Thoracic aorta (tissue), 2 donors: ENCODE results near the gene CDSN. TPM values are rescaled to one million over a fixed set of nuclear protein-coding genes. Genes with fewer than 3 reads are reported as not detected.

Experiments
- ATAC-seq: fragments of 150-250 bp; one replicate; pipeline ENCODE4 v1.8.0; 2017; ENCODE audit warnings: low read depth; ENCODE audit not compliant: insufficient number of reproducible peaks, low FRiP score
- DNase-seq: peaks from one replicate; pipeline ENCODE4 v3.0.0-alpha.2; 2020; ENCODE audit warnings: low spot score
- H3K27ac ChIP-seq, 2 donors: fragments of 200-600 bp; sonication (generic); 1 replicate in 1 of 2; 2 replicates in 1 of 2; pipeline ENCODE4 v1.5.1; 2016; ENCODE audit warnings: mild to moderate bottlenecking in 2 of 2, moderate library complexity in 2 of 2
- H3K27me3 ChIP-seq: fragments of 200-600 bp; sonication (generic); replicated peaks from 2 replicates; pipeline ENCODE4 v1.6.0; 2016; ENCODE audit warnings: mild to moderate bottlenecking; ENCODE audit not compliant: insufficient read depth
- H3K36me3 ChIP-seq: fragments of 200-600 bp; sonication (generic); one replicate; pipeline ENCODE4 v1.5.1; 2016
- H3K4me1 ChIP-seq, 2 donors: fragments of 200-600 bp; sonication (generic); 1 replicate in 1 of 2; 2 replicates in 1 of 2; pipeline versions ENCODE4 v1.5.1 to v1.6.0; 2016; ENCODE audit warnings: low read depth in 2 of 2, mild to moderate bottlenecking in 1 of 2; ENCODE audit not compliant: control insufficient read depth in 1 of 2
- H3K4me3 ChIP-seq: fragments of 200-600 bp; sonication (generic); 2 replicates; pipeline ENCODE4 v1.5.1; 2016; ENCODE audit warnings: mild to moderate bottlenecking
- H3K9me3 ChIP-seq: fragments of 200-600 bp; sonication (generic); 2 replicates; pipeline ENCODE4 v1.5.1; 2016
- CTCF ChIP-seq: fragments of 200-600 bp; sonication (generic); IDR thresholded peaks from one replicate; pipeline ENCODE4 v1.5.1; 2019; ENCODE audit warnings: antibody characterized with exemption
- total RNA-seq, 2 donors: library from RNA; depleted of rRNA; stranded (reverse); fragments of >200 nt; gene quantifications; one replicate each; pipeline versions ENCODE4 v1.1.0 to v1.2.3, GENCODE V29; 2016

CDSN gene
- total RNA-seq, 2 donors from 2014 or later = 0.28 to 1.6 TPM

- Histone ChIP-seq H3K27ac (no peak overlapping the region), H3K27me3 (no peaks in the 10 kb centered on the region), H3K9me3 (no peaks in the 10 kb centered on the region), H3K4me3 (no peak overlapping the region), H3K4me1 (peaks cover 0 to 3% of the 10 kb centered on the region in 2 donors), H3K36me3 (no peaks in the 10 kb centered on the region)
- TF ChIP-seq CTCF = no peak
- no peak for DNase-seq
- no peak for ATAC-seq
Observed at GRCh38 chr6:31132806-31133205, 12.6 kb upstream of the CDSN start.

DNA sequence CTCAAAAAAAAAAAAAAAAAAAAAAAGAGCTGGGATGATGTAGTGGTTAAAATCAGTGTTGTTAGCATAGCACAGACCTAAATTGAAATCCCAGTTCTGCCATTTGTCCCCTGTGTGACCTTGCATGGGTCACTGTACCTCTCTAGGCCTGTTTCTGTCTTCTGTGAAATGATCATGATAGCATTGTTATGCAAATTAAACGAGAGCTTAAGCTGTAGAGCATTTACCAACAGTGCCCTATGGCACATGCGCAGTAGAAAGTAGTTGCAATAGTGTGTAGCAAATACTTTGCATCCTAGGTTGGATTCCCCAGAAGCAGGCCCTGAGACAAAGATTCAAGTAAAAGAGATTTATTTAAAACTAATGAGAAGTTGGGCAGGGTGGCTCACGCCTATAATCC, 11.3 kb upstream of the CDSN start:
- Histone ChIP-seq H3K9me3 (no peaks in the 10 kb centered on the region), H3K36me3 (no peaks in the 10 kb centered on the region), H3K27me3 (no peaks in the 10 kb centered on the region), H3K4me3 (no peak overlapping the region), H3K4me1 (no peaks in the 10 kb centered on the region), H3K27ac (no peak overlapping the region)
- DNase-seq (no peak), ATAC-seq (no peak)
- TF ChIP-seq CTCF = no peak

- ATAC-seq (no peak), DNase-seq (no peak)
- no peaks in the 10 kb centered on the region for H3K9me3 ChIP-seq
- TF ChIP-seq CTCF = no peak
- H3K4me1 ChIP-seq = no peaks in the 10 kb centered on the region
- H3K36me3 ChIP-seq = no peaks in the 10 kb centered on the region
- H3K4me3 ChIP-seq = no peak overlapping the region
- no peak overlapping the region for H3K27ac ChIP-seq
- H3K27me3 ChIP-seq = no peaks in the 10 kb centered on the region
Observed at GRCh38 chr6:31130751-31131150, 10.5 kb upstream of the CDSN start.

GRCh38 chr6:31129130-31129529, 8.9 kb upstream of the CDSN start:
- no peak for TF ChIP-seq CTCF

GRCh38 chr6:31128093-31128676, 7.9 kb upstream of the CDSN start:
- H3K4me3 ChIP-seq = no peak overlapping the region
- no peak overlapping the region for H3K27ac ChIP-seq
- H3K9me3 ChIP-seq = no peaks in the 10 kb centered on the region
- H3K36me3 ChIP-seq = no peaks in the 10 kb centered on the region
- DNase-seq = no peak
- peaks cover 1 to 6% of the 10 kb centered on the region in 2 donors for H3K4me1 ChIP-seq
- no peaks in the 10 kb centered on the region for H3K27me3 ChIP-seq
- peak; percentile 90 for TF ChIP-seq CTCF
- no peak for ATAC-seq

More at GRCh38 chr6:31129130-31129529, 8.9 kb upstream of the CDSN start:
- H3K27me3 ChIP-seq = no peaks in the 10 kb centered on the region
- H3K4me1 ChIP-seq = no peaks in the 10 kb centered on the region
- H3K9me3 ChIP-seq = no peaks in the 10 kb centered on the region
- ATAC-seq = no peak
- no peak overlapping the region for H3K27ac ChIP-seq
- H3K36me3 ChIP-seq = no peaks in the 10 kb centered on the region
- no peak for DNase-seq
- no peak overlapping the region for H3K4me3 ChIP-seq
